SK-N-MC (cell line): Measurements from ENCODE around the gene ATXN1.

ENCODE experiments used
- EZH2 ChIP-seq: fragments of 200-600 bp; sonication (generic); IDR thresholded peaks from one replicate; pipeline ENCODE4 v1.6.1; 2017; ENCODE audit warnings: antibody characterized with exemption
- POLR2AphosphoS5 ChIP-seq: IDR thresholded peaks from 2 replicates; pipeline ENCODE4 v1.6.1; 2012; ENCODE audit warnings: mild to moderate bottlenecking, low read depth, low read length, borderline replicate concordance

DNA sequence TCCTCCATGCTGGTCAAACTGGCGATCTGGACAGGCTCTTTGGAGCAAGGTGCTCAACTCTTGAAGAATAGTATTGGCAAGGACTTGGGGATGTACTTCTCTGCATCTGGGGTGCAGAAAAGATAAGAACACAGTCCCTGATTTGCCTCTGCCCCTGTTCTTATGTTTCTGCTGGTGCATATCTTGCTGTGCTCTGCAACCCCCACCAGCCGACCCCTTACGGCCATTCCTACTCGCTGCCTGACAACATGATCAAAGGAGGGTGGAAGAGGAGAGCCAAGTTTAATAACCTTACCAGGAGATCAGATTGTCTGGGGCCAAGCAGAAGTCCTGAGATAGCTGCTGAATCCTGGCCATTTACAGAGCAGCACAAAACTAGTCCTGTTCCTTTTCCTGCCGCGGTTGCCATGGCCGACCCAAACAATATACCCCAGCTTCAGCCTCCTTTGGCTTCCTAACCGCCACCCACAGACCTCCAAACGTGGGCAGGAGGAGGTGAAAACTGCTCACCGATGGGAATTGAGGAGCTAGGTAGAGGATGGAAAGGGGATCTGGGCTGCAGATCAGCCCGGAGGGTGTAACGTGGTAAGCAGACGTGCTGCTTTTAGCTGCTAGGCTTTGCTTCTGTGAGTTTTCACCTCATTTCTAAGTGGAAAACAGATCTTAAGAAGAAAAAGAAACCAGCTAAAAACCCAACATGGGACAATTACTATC is 60.9 kb downstream of the ATXN1 start:
- no peak for TF ChIP-seq EZH2
- no peak for TF ChIP-seq POLR2AphosphoS5
